Gastrocnemius medialis (tissue), 4 donors: ENCODE data around the gene SETBP1.

Source experiments
- POLR2A ChIP-seq, 2 donors: fragments of 450-650 bp; IDR thresholded peaks; one replicate each; pipeline ENCODE4 v1.6.1; 2017; ENCODE audit warnings: antibody characterized with exemption in 2 of 2, mild to moderate bottlenecking in 2 of 2, moderate library complexity in 2 of 2
- TF ChIP-seq, protein P1 (sequence below), 5 experiments: fragments of 450-650 bp in 3 of 5; fragments of 200-600 bp in 2 of 5; sonication (generic) in 2 of 5; IDR thresholded peaks in 4 of 5; conservative IDR thresholded peaks in 1 of 5; 1 replicate in 4 of 5; 2 replicates in 1 of 5; pipeline ENCODE4 v1.5.1; 2016 to 2019; ENCODE audit warnings: antibody characterized with exemption in 5 of 5, mild to moderate bottlenecking in 3 of 5, moderate library complexity in 3 of 5

DNA sequence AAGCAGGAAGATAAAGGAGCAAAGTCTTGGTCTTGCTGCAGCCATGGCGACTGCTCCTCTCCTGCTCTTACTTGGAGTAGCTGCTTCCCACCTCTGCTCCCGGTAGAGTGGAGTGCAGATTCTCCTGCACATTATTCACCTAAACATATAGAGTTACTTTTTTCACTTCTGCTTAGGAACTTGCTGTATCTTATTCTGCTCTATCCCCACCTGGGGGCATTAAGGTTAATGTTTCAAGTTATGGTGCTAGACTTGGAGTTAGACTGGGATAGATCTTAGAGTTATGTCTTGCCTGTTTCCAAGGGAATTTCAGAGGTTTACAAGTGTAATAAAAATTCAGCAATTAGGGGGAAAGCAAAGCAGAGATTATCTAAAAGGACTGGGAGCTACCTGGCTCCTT is 144.2 kb downstream of the SETBP1 start:
- TF ChIP-seq, protein P1, sequence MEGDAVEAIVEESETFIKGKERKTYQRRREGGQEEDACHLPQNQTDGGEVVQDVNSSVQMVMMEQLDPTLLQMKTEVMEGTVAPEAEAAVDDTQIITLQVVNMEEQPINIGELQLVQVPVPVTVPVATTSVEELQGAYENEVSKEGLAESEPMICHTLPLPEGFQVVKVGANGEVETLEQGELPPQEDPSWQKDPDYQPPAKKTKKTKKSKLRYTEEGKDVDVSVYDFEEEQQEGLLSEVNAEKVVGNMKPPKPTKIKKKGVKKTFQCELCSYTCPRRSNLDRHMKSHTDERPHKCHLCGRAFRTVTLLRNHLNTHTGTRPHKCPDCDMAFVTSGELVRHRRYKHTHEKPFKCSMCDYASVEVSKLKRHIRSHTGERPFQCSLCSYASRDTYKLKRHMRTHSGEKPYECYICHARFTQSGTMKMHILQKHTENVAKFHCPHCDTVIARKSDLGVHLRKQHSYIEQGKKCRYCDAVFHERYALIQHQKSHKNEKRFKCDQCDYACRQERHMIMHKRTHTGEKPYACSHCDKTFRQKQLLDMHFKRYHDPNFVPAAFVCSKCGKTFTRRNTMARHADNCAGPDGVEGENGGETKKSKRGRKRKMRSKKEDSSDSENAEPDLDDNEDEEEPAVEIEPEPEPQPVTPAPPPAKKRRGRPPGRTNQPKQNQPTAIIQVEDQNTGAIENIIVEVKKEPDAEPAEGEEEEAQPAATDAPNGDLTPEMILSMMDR (IDR thresholded peaks at IDR 0.05 in 4 of 5, conservative IDR thresholded peaks at IDR 0.05 in 1 of 5), result no peak
- no peak for TF ChIP-seq POLR2A (IDR thresholded peaks at IDR 0.05)
